Activated naive CD4-positive, alpha-beta T cell treated with anti-CD3 and anti-CD28 coated beads, Interleukin-2, amount 50 U/mL, for 24 hours (primary cell): ENCODE results near the gene LMO4.

Experiments used
- H3K27ac Mint-ChIP-seq: one replicate; pipeline ENCODE4 v1.8.0; 2021; ENCODE audit warnings: mild to moderate bottlenecking, mixed read lengths
- H3K27me3 Mint-ChIP-seq: one replicate; pipeline ENCODE4 v1.8.0; 2021; ENCODE audit warnings: mixed read lengths
- H3K36me3 Mint-ChIP-seq: one replicate; pipeline ENCODE4 v1.8.0; 2021; ENCODE audit warnings: mixed read lengths
- H3K4me1 Mint-ChIP-seq: one replicate; pipeline ENCODE4 v1.8.0; 2021; ENCODE audit warnings: mixed read lengths
- H3K4me3 Mint-ChIP-seq: one replicate; pipeline ENCODE4 v1.8.0; 2021; ENCODE audit warnings: mild to moderate bottlenecking, mixed read lengths
- H3K9me3 Mint-ChIP-seq: one replicate; pipeline ENCODE4 v1.8.0; 2021; ENCODE audit warnings: mixed read lengths

Gene LMO4

GRCh38 chr1:87368907-87369306 lies 40.2 kb downstream of the LMO4 start:
- Mint-ChIP-seq H3K4me1 (no peaks in the 10 kb centered on the region), H3K4me3 (no peak overlapping the region), H3K36me3 (no peaks in the 10 kb centered on the region), H3K27me3 (peaks cover 5% of the 10 kb centered on the region), H3K9me3 (no peaks in the 10 kb centered on the region), H3K27ac (no peak overlapping the region)

GRCh38 chr1:87369736-87370478 lies 41.2 kb downstream of the LMO4 start:
- Mint-ChIP-seq H3K9me3 (no peaks in the 10 kb centered on the region), H3K4me3 (no peak overlapping the region), H3K27me3 (peaks cover 5% of the 10 kb centered on the region), H3K36me3 (no peaks in the 10 kb centered on the region), H3K4me1 (no peaks in the 10 kb centered on the region), H3K27ac (no peak overlapping the region)

- H3K4me1 Mint-ChIP-seq = no peaks in the 10 kb centered on the region
- H3K36me3 Mint-ChIP-seq = no peaks in the 10 kb centered on the region
- no peak overlapping the region for H3K4me3 Mint-ChIP-seq
- H3K27me3 Mint-ChIP-seq = peaks cover 5% of the 10 kb centered on the region
- H3K9me3 Mint-ChIP-seq = no peaks in the 10 kb centered on the region
- no peak overlapping the region for H3K27ac Mint-ChIP-seq
These were observed 41.9 kb downstream of the LMO4 start for GRCh38 chr1:87370544-87370943.

- Mint-ChIP-seq H3K9me3 (peaks cover 24% of the 10 kb centered on the region), H3K27ac (no peak overlapping the region), H3K27me3 (peaks cover 6% of the 10 kb centered on the region), H3K4me1 (no peaks in the 10 kb centered on the region), H3K36me3 (peaks cover 2% of the 10 kb centered on the region), H3K4me3 (no peak overlapping the region)
These were observed 50.6 kb downstream of the LMO4 start for GRCh38 chr1:87379306-87379705.

GRCh38 chr1:87386217-87386790 lies 57.6 kb downstream of the LMO4 start:
- Mint-ChIP-seq H3K27ac (no peak overlapping the region), H3K4me1 (no peaks in the 10 kb centered on the region), H3K36me3 (no peaks in the 10 kb centered on the region), H3K9me3 (no peaks in the 10 kb centered on the region), H3K27me3 (peaks cover 8% of the 10 kb centered on the region), H3K4me3 (no peak overlapping the region)

- no peak overlapping the region for H3K4me3 Mint-ChIP-seq
- H3K4me1 Mint-ChIP-seq = no peaks in the 10 kb centered on the region
- H3K27me3 Mint-ChIP-seq = peaks cover 3% of the 10 kb centered on the region
These were observed 59.7 kb downstream of the LMO4 start for GRCh38 chr1:87388411-87388810.

GRCh38 chr1:87389011-87389410 lies 60.3 kb downstream of the LMO4 start:
- H3K4me1 Mint-ChIP-seq = no peaks in the 10 kb centered on the region
- H3K27me3 Mint-ChIP-seq = peaks cover 3% of the 10 kb centered on the region
- no peaks in the 10 kb centered on the region for H3K9me3 Mint-ChIP-seq
- H3K36me3 Mint-ChIP-seq = no peaks in the 10 kb centered on the region
- no peak overlapping the region for H3K4me3 Mint-ChIP-seq
- no peak overlapping the region for H3K27ac Mint-ChIP-seq

More at GRCh38 chr1:87388411-87388810, 59.7 kb downstream of the LMO4 start:
- Mint-ChIP-seq H3K27ac (no peak overlapping the region), H3K9me3 (no peaks in the 10 kb centered on the region), H3K36me3 (no peaks in the 10 kb centered on the region)

GRCh38 chr1:87389546-87389945 lies 60.9 kb downstream of the LMO4 start:
- Mint-ChIP-seq H3K27me3 (peaks cover 2% of the 10 kb centered on the region), H3K36me3 (no peaks in the 10 kb centered on the region), H3K4me3 (no peak overlapping the region), H3K4me1 (no peaks in the 10 kb centered on the region), H3K9me3 (no peaks in the 10 kb centered on the region), H3K27ac (no peak overlapping the region)

- H3K27ac Mint-ChIP-seq = no peak overlapping the region
- H3K27me3 Mint-ChIP-seq = peaks cover 2% of the 10 kb centered on the region
- H3K9me3 Mint-ChIP-seq = no peaks in the 10 kb centered on the region
- H3K4me1 Mint-ChIP-seq = no peaks in the 10 kb centered on the region
- H3K36me3 Mint-ChIP-seq = no peaks in the 10 kb centered on the region
- H3K4me3 Mint-ChIP-seq = no peak overlapping the region
These were observed 63.8 kb downstream of the LMO4 start for GRCh38 chr1:87392248-87393192.

- Mint-ChIP-seq H3K9me3 (no peaks in the 10 kb centered on the region), H3K4me1 (no peaks in the 10 kb centered on the region), H3K36me3 (no peaks in the 10 kb centered on the region), H3K27me3 (peaks cover under 1% of the 10 kb centered on the region), H3K27ac (no peak overlapping the region), H3K4me3 (no peak overlapping the region)
These were observed 64.9 kb downstream of the LMO4 start for GRCh38 chr1:87393445-87394085.

GRCh38 chr1:87394513-87394912 lies 65.8 kb downstream of the LMO4 start:
- Mint-ChIP-seq H3K4me1 (no peaks in the 10 kb centered on the region), H3K27me3 (no peaks in the 10 kb centered on the region), H3K9me3 (no peaks in the 10 kb centered on the region), H3K27ac (no peak overlapping the region), H3K36me3 (no peaks in the 10 kb centered on the region), H3K4me3 (no peak overlapping the region)

GRCh38 chr1:87394982-87395381 lies 66.3 kb downstream of the LMO4 start:
- Mint-ChIP-seq H3K27me3 (no peaks in the 10 kb centered on the region), H3K4me1 (no peaks in the 10 kb centered on the region), H3K4me3 (no peak overlapping the region), H3K27ac (no peak overlapping the region), H3K36me3 (no peaks in the 10 kb centered on the region), H3K9me3 (no peaks in the 10 kb centered on the region)
